H1 (cell line): Measurements from ENCODE around the gene RASSF5. TPM values are rescaled to one million over a fixed set of nuclear protein-coding genes. Genes with fewer than 3 reads are reported as not detected.

Experiments
- CTCF ChIA-PET: fragments of 300-600 bp; sonication (Branson Sonifier 250); formaldehyde crosslinking; loops from one replicate; lab custom pipeline; 2021; ENCODE audit not compliant: partially characterized antibody; lab: Charles Lee
- POLR2A ChIA-PET: fragments of 300-600 bp; sonication (Branson Sonifier 250); formaldehyde crosslinking; loops from one replicate; lab custom pipeline; 2021; ENCODE audit warnings: inconsistent platforms; ENCODE audit not compliant: partially characterized antibody; lab: Charles Lee
- DNase-seq, 2 experiments: peaks; one replicate each; pipeline versions ENCODE4 v3.0.0 to v3.0.0-alpha.2; 2010 to 2022; ENCODE audit warnings: low spot score in 2 of 2, low read depth in 1 of 2, mixed read lengths in 1 of 2
- FAIRE-seq: peaks from 2 replicates; lab custom pipeline; 2011; peaks lifted over from hg19 to GRCh38; lab: Jason Lieb, UNC
- H2AFZ ChIP-seq: 2 replicates; pipeline ENCODE4 v1.8.1; 2012; ENCODE audit warnings: low read length, inconsistent platforms
- H2AK5ac ChIP-seq: 2 replicates; pipeline ENCODE4 v1.6.1; 2013; ENCODE audit warnings: low read depth, low read length
- H2BK120ac ChIP-seq: replicated peaks from 2 replicates; pipeline ENCODE3; 2013; ENCODE audit warnings: low read depth, low read length, inconsistent platforms
- H2BK12ac ChIP-seq: 2 replicates; pipeline ENCODE4 v1.6.1; 2013; ENCODE audit warnings: low read depth, low read length
- H2BK15ac ChIP-seq: 2 replicates; pipeline ENCODE4 v1.6.1; 2013; ENCODE audit warnings: low read length
- H2BK20ac ChIP-seq: 2 replicates; pipeline ENCODE4 v1.6.1; 2013; ENCODE audit warnings: low read length
- H2BK5ac ChIP-seq: 2 replicates; pipeline ENCODE4 v1.6.1; 2013; ENCODE audit warnings: low read depth, low read length
- H3K14ac ChIP-seq: 2 replicates; pipeline ENCODE4 v1.6.1; 2013; ENCODE audit warnings: inconsistent platforms; ENCODE audit not compliant: insufficient read length
- H3K18ac ChIP-seq: 2 replicates; pipeline ENCODE4 v1.6.1; 2013; ENCODE audit warnings: low read length; ENCODE audit errors: extremely low read depth
- H3K23ac ChIP-seq: 2 replicates; pipeline ENCODE4 v1.6.1; 2013; ENCODE audit warnings: inconsistent platforms; ENCODE audit not compliant: insufficient read length
- H3K23me2 ChIP-seq: 2 replicates; pipeline ENCODE4 v1.6.1; 2013; ENCODE audit warnings: low read depth, low read length
- H3K27ac ChIP-seq: 2 replicates; pipeline ENCODE4 v1.6.1; 2011; ENCODE audit warnings: low read depth, low read length, inconsistent platforms
- H3K27me3 ChIP-seq, 4 experiments: replicated peaks in 1 of 4; 1 replicate in 1 of 4; 2 replicates in 3 of 4; pipeline versions ENCODE4 v1.6.1 to v1.8.1; 2011 to 2013; ENCODE audit warnings: low read length in 3 of 4, mild to moderate bottlenecking in 3 of 4, inconsistent platforms in 2 of 4, mixed read lengths in 2 of 4, moderate library complexity in 1 of 4; ENCODE audit not compliant: control insufficient read depth in 3 of 4, insufficient read depth in 3 of 4; ENCODE audit errors: extremely low read depth in 1 of 4
- H3K36me3 ChIP-seq, 4 experiments: 2 replicates each; pipeline versions ENCODE4 v1.6.1 to v1.8.1; 2011 to 2013; ENCODE audit warnings: mild to moderate bottlenecking in 4 of 4, low read length in 3 of 4, moderate library complexity in 2 of 4, control low read depth in 1 of 4, inconsistent platforms in 1 of 4; ENCODE audit not compliant: insufficient read depth in 4 of 4, control insufficient read depth in 2 of 4
- H3K4ac ChIP-seq: replicated peaks from 2 replicates; pipeline ENCODE3; 2013; ENCODE audit warnings: low read length, low read depth, mixed read lengths, inconsistent platforms; ENCODE audit not compliant: insufficient read length
- H3K4me1 ChIP-seq, 4 experiments: replicated peaks in 1 of 4; 1 replicate in 1 of 4; 2 replicates in 3 of 4; pipeline versions ENCODE4 v1.6.1 to v1.8.1; 2011 to 2013; ENCODE audit warnings: low read length in 3 of 4, inconsistent platforms in 2 of 4, mixed read lengths in 1 of 4; ENCODE audit not compliant: insufficient read depth in 4 of 4, control insufficient read depth in 3 of 4
- H3K4me2 ChIP-seq, 2 experiments: 2 replicates each; pipeline versions ENCODE4 v1.6.1 to v1.8.1; 2011 to 2013; ENCODE audit warnings: low read depth in 2 of 2, low read length in 2 of 2, control low read depth in 1 of 2, inconsistent platforms in 1 of 2, mild to moderate bottlenecking in 1 of 2; ENCODE audit not compliant: insufficient read depth in 1 of 2
- H3K4me3 ChIP-seq, 4 experiments: fragments of 200-600, 300-600 bp in 1 of 4; sonication (generic), shearing (Covaris generic), sonication (Bioruptor Twin) in 1 of 4; 2 replicates each; pipeline versions ENCODE4 v1.5.1 to v1.8.1; 2011 to 2016; ENCODE audit warnings: low read length in 4 of 4, low read depth in 3 of 4, control low read depth in 2 of 4, inconsistent platforms in 2 of 4, mild to moderate bottlenecking in 2 of 4, mixed read lengths in 1 of 4, moderate library complexity in 1 of 4; ENCODE audit not compliant: insufficient read depth in 2 of 4; ENCODE audit errors: extremely low read depth in 1 of 4
- H3K56ac ChIP-seq: replicated peaks from 2 replicates; pipeline ENCODE3; 2013; ENCODE audit warnings: low read depth, mild to moderate bottlenecking, mixed read lengths, low read length, inconsistent platforms; ENCODE audit not compliant: insufficient read length
- H3K79me1 ChIP-seq: 2 replicates; pipeline ENCODE4 v1.6.1; 2013; ENCODE audit warnings: low read depth, low read length, control low read depth
- H3K79me2 ChIP-seq, 2 experiments: 2 replicates each; pipeline versions ENCODE4 v1.6.1 to v1.8.1; 2012 to 2013; ENCODE audit warnings: low read length in 2 of 2, mild to moderate bottlenecking in 2 of 2, inconsistent platforms in 1 of 2; ENCODE audit not compliant: insufficient read depth in 2 of 2, control insufficient read depth in 1 of 2
- H3K9ac ChIP-seq, 4 experiments: replicated peaks in 1 of 4; 1 replicate in 1 of 4; 2 replicates in 3 of 4; pipeline versions ENCODE4 v1.6.1 to v1.8.1; 2011 to 2013; ENCODE audit warnings: low read depth in 3 of 4, low read length in 3 of 4, control low read depth in 2 of 4, mild to moderate bottlenecking in 2 of 4, moderate library complexity in 2 of 4, inconsistent platforms in 1 of 4; ENCODE audit errors: extremely low read depth in 1 of 4
- H3K9me3 ChIP-seq, 2 experiments: 2 replicates each; pipeline versions ENCODE4 v1.6.1 to v1.8.1; 2012 to 2013; ENCODE audit warnings: mild to moderate bottlenecking in 2 of 2, moderate library complexity in 2 of 2, control low read depth in 1 of 2, inconsistent platforms in 1 of 2, low read depth in 1 of 2, low read length in 1 of 2, mixed read lengths in 1 of 2; ENCODE audit not compliant: insufficient read depth in 2 of 2
- H4K20me1 ChIP-seq, 2 experiments: replicated peaks in 1 of 2; 2 replicates each; pipeline versions ENCODE3 to v1.8.1; 2011 to 2013; ENCODE audit warnings: inconsistent platforms in 2 of 2, low read length in 2 of 2, mild to moderate bottlenecking in 1 of 2; ENCODE audit not compliant: insufficient read depth in 2 of 2, control insufficient read depth in 1 of 2
- H4K5ac ChIP-seq: 2 replicates; pipeline ENCODE4 v1.6.1; 2013; ENCODE audit warnings: low read length, low read depth, mixed read lengths, inconsistent platforms; ENCODE audit not compliant: insufficient read length
- H4K8ac ChIP-seq: 2 replicates; pipeline ENCODE4 v1.8.0; 2013; ENCODE audit warnings: mild to moderate bottlenecking, moderate library complexity, low read length, inconsistent platforms; ENCODE audit not compliant: insufficient read depth; ENCODE audit errors: extremely low read depth
- H4K91ac ChIP-seq: replicated peaks from 2 replicates; pipeline ENCODE3; 2013; ENCODE audit warnings: low read length, mixed read lengths, inconsistent platforms; ENCODE audit not compliant: insufficient read length
- BACH1 ChIP-seq: IDR thresholded peaks from 2 replicates; pipeline ENCODE4 v1.6.1; 2012; ENCODE audit warnings: low read length, improper control_type of control experiment
- BRCA1 ChIP-seq: IDR thresholded peaks from 2 replicates; pipeline ENCODE4 v1.6.1; 2012; ENCODE audit warnings: low read depth, low read length, improper control_type of control experiment
- FOSL1 ChIP-seq: IDR thresholded peaks from 2 replicates; pipeline ENCODE4 v1.6.1; 2011; ENCODE audit warnings: mild to moderate bottlenecking, low read depth, low read length, moderate library complexity; ENCODE audit not compliant: insufficient read depth
- KDM4A ChIP-seq: IDR thresholded peaks from one replicate; pipeline ENCODE4 v1.7.1; 2012; ENCODE audit warnings: low read depth, mild to moderate bottlenecking, moderate library complexity, low read length, inconsistent platforms; ENCODE audit not compliant: severe bottlenecking
- POLR2AphosphoS5 ChIP-seq: IDR thresholded peaks from 2 replicates; pipeline ENCODE4 v1.6.1; 2011; ENCODE audit warnings: low read depth, low read length
- RXRA ChIP-seq: IDR thresholded peaks from 2 replicates; pipeline ENCODE4 v1.6.1; 2011; ENCODE audit warnings: low read depth, mild to moderate bottlenecking, low read length, moderate library complexity; ENCODE audit not compliant: insufficient read depth
- WGBS, 2 experiments: shearing (Covaris generic) in 1 of 2; methylation state at CpG; one replicate each; pipeline versions ENCODE4 v1.1.6 to v1.1.7; 2013 to 2015; ENCODE audit warnings: low lambda C conversion rate in 2 of 2, mixed read lengths in 2 of 2, inconsistent platforms in 1 of 2, low coverage in 1 of 2, missing lambda C conversion rate in 1 of 2; ENCODE audit not compliant: insufficient replicate concordance in 2 of 2, insufficient coverage in 1 of 2, insufficient read length in 1 of 2; ENCODE audit errors: extremely low coverage in 1 of 2, missing lambda C conversion rate in 1 of 2; 5-methylcytosine and 5-hydroxymethylcytosine counted together
- polyA plus RNA-seq, 7 experiments: library from polyadenylated mRNA; depleted of rRNA in 3 of 7; stranded (reverse) in 5 of 7; unstranded in 2 of 7; fragments of >200 nt in 5 of 7; fragments of 200-250 nt in 2 of 7; gene quantifications; 1 replicate in 5 of 7; 2 replicates in 1 of 7; 4 replicates in 1 of 7; pipeline versions ENCODE4 v1.2.1 to v1.2.3, GENCODE V29; 2011 to 2013; ENCODE audit warnings: missing spikeins in 2 of 7, mixed read lengths in 2 of 7
- total RNA-seq: library from RNA; stranded (reverse); fragmentation: NEBNext Ultra II Directional; extraction: Animal tissue kit (Norgen Biotek cat#: 25700); gene quantifications from 2 replicates; pipeline ENCODE4 v1.2.1, GENCODE V29; 2021
- TF ChIP-seq, protein P1 (sequence below): IDR thresholded peaks from 2 replicates; pipeline ENCODE4 v1.6.1; 2012; ENCODE audit warnings: inconsistent platforms

RASSF5 gene
- total and polyA plus RNA-seq, 2 of the 8 experiments (the other 6 are each of a cell fraction or from before 2014, with no cell fraction given), result 0.82 to 1.8 TPM

- Histone ChIP-seq H2BK15ac (no peak overlapping the region), H3K9me3 (no peaks in the 10 kb centered on the region), H3K4me2 (no peak overlapping the region), H2AFZ (no peak overlapping the region), H2BK20ac (no peak overlapping the region), H3K27me3 (no peaks in the 10 kb centered on the region), H3K18ac (no peak overlapping the region), H3K56ac (no peak overlapping the region), H3K9ac (no peak overlapping the region), H3K4me3 (no peak overlapping the region), H3K79me2 (no peaks in the 10 kb centered on the region), H4K20me1 (peaks cover 0 to 3% of the 10 kb centered on the region in 2 experiments), H3K79me1 (no peaks in the 10 kb centered on the region; the same call in 1 of the 2 replicates), H3K27ac (no peak overlapping the region), H4K91ac (no peak overlapping the region), H3K36me3 (no peaks in the 10 kb centered on the region), H3K4me1 (no peaks in the 10 kb centered on the region), H2BK12ac (no peak overlapping the region), H3K14ac (no peak overlapping the region), H3K4ac (no peak overlapping the region)
- FAIRE-seq (no peak), DNase-seq (no peak)
- WGBS, 2 experiments, result 84% methylated on average over 7 of the region's 7 CpGs; no CpG with 5 or more reads in 1 of the 2 experiments
- POLR2A ChIA-PET, result no interaction called here
- TF ChIP-seq BACH1 (no peak), FOSL1 (no peak), BRCA1 (no peak), RXRA (no peak), POLR2AphosphoS5 (no peak), KDM4A (no peak)
- TF ChIP-seq, protein P1, sequence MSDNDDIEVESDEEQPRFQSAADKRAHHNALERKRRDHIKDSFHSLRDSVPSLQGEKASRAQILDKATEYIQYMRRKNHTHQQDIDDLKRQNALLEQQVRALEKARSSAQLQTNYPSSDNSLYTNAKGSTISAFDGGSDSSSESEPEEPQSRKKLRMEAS, result no peak
- TF ChIP-seq, all 59 proteins: peak for 0
- Histone ChIP-seq H2AK5ac (no peak overlapping the region), H2BK120ac (no peak overlapping the region), H3K23ac (no peak overlapping the region), H4K5ac (no peak overlapping the region), H3K23me2 (peaks cover 3% of the 10 kb centered on the region; the same call in 1 of the 2 replicates), H4K8ac (no peak overlapping the region), H2BK5ac (no peak overlapping the region)
- CTCF ChIA-PET, result interaction anchor here (0.6 to 3.3 kb wide), 8 partner anchors 11 to 64 kb away, joined by 3 to 11 read pairs (median 4); no protein-coding TSS in a partner anchor
Observed at GRCh38 chr1:206529425-206529824, 22.1 kb downstream of the RASSF5 start.
